22Rv1 (cell line): ENCODE measurements around the gene VEGFA.

ENCODE experiments used
- CTCF ChIP-seq: fragments of 450-650 bp; IDR thresholded peaks from 2 replicates; pipeline ENCODE4 v1.5.1; 2017; ENCODE audit warnings: mild to moderate bottlenecking
- ZFX ChIP-seq: fragments of 450-650 bp; IDR thresholded peaks from 2 replicates; pipeline ENCODE4 v1.6.1; 2017; ENCODE audit warnings: antibody characterized with exemption, borderline replicate concordance

- TF ChIP-seq CTCF = no peak
- TF ChIP-seq ZFX = no peak
Measured at GRCh38 chr6:43759136-43759906, 10.7 kb upstream of the VEGFA start.
